HG02759 (cell line): ENCODE results near the gene KRTAP17-1.
A peak's percentile ranks its signal among the peaks of the same experiment; 100 is the strongest.

Experiments used
- ATAC-seq: cut with Tn5 transposase; IDR thresholded peaks from one replicate; pipeline ENCODE4 v1.9.1; 2021; ENCODE audit warnings: mild to moderate bottlenecking, moderate library complexity; ENCODE audit not compliant: unreplicated experiment

Gene KRTAP17-1

DNA sequence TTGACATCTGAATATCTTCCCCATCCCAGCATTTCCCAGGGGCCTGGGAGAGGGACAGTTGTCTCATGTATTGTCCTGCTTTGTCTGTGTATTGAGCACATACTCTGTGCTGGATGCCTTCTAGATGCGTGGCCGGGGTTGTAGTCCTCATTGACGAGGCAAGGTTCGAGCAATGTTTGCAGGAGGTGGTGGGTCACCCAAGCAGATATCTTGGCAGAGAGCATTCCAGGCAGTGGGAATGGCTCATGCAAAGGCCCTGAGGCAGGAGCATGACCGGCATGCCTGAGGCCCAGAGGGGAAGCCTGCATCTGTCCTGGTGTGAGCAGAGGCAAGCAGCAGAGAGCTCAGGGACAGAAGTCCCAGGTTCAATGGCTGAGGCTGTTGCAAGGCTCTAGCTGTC lies 17.6 kb upstream of the KRTAP17-1 start:
- ATAC-seq, result no peak

DNA sequence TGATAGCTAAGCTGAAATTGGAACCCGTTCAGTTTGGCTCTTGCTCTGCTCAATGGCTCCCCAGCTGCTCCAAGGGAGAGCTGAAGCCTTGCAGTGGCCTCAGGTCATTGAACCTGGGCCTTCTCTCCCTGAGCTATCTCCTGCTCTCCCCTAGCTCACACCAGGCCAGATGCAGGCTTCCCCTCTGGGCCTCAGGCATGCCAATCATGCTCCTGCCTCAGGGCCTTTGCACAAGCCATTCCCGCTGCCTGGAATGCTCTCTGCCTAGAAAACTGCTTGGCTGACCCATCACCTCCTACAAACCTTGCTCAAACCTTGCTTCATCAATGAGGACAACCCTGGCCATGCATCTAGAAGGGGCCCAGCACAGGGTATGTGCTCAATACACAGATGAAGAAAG lies 16.7 kb upstream of the KRTAP17-1 start:
- ATAC-seq, result no peak

DNA sequence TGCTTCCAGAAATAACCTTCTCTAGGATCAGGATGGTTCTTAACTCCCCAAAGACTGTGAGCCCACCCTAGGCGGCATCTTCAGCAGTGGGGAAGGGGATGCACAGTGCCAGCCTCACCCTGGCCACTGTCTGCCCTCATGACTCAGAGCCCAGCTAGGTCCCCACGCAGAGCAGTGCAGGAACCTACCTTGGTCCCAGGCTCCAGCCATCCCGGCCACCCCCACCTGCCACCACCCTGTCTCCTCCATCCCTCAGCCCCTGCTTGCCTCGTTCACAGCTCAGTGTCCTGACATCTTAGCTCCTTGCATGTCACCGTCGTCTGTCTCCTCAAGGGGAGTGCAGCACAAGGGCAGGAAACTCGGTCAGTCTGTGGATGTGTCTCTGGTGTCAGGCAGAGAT lies 16.1 kb upstream of the KRTAP17-1 start:
- ATAC-seq, result no peak

DNA sequence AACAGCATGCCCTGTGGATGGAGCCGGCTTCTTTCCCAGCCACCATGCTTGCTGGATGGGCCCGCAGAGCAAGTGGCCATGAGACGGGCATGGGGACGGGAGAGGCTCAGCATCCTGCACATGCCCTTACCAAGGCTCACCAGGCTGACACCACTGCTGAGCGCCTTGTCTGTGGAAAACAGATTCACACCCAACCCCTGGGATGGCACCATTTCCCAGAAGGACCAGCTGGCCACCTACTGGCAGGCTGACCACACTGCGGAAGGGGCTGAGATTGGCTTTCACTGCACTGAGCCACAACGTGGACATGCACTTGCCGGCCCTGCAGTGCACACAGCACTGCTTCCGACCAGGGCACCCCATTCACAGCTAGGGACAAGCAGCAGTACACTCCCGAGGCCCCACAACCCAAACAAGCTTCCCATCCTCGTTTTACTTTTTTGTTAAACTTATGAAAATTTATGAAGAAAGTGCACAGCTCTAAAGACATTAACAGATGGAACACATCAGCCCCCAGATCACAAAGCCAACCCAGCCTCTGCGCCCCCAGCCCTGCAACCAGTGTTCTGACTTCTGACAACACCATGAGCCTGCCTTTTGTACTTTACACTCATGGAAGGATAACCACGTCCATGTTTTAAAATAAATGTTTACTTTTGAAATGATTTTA lies 13.9 kb upstream of the KRTAP17-1 start:
- ATAC-seq, result no peak

- ATAC-seq, result no peak
Observed at GRCh38 chr17:41328207-41328606, 12.7 kb upstream of the KRTAP17-1 start.

GRCh38 chr17:41327411-41328120 lies 12.1 kb upstream of the KRTAP17-1 start:
- ATAC-seq, result no peak

DNA sequence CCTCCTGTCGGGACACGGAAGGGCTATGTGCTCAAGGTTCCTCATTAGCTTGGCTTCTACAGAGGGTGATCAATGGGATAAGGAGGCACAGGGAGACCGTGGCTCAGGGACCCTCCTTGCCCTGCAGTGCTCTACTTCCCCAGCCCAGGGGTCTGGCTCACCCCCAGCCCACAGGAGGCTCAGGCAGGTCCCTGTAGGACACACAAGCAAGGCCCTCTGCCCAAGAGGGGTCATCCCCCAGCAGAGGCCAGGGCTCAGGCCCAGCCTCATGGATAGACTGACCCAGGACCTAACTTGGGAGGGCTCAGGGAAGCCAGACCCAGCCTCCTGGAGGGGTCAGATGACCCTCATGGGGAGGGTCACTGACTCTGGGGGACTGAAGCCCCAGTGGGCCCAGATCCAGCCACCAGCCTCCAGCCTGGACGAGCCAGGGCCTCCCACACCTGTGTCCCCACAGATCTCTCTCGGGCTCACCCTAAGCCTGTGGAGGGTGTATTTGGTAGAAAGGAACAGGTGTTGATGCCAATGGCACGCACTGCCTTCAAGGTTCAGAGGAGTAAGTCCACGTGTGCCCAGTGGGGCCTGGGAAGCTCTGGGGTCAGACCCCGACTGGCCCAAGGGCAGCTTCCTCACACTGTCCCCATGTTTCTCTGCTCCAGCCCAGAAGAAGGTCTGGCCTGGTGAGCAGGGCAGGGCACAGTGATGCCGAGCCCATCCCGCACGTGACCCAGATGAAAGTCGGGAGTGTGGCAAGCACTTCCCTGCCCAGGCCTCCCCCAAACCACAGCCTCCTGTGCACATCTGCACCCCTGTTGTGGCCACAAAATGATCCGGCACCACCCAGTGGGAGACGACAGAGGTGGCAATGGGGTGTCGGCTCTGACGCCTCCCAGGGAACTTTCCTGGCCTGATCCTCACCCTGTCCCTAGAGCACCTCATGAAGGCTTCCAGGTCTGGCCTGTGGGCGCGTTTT lies 10.9 kb upstream of the KRTAP17-1 start:
- ATAC-seq, result no peak

DNA sequence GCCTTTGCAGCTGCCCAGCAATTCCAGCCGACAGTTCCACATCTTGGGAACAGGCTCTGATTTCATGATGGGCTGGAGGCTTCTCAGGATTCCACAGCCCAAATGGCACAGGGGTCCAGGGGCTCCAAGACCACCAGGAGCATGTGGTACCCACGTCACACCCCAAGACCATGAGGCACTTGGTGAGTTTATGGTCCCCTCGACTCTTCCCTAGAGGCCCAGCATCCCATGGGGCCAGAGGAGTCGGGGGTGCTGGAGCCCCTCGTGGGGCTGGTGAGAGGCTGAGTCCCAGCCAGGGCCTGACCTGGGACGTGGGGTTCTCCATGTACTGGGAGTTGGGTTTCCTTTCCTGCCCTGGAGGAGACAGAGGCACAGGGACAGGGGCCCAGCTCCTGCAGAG lies 10.1 kb upstream of the KRTAP17-1 start:
- ATAC-seq, result no peak

- ATAC-seq, result no peak
Observed at GRCh38 chr17:41325126-41325525, 9.6 kb upstream of the KRTAP17-1 start.

- ATAC-seq, result no peak
Observed at GRCh38 chr17:41324180-41325075, 8.9 kb upstream of the KRTAP17-1 start.

- ATAC-seq, result no peak
Observed at GRCh38 chr17:41322903-41323895, 7.7 kb upstream of the KRTAP17-1 start.

- ATAC-seq, result no peak
Observed at GRCh38 chr17:41322094-41322902, 6.8 kb upstream of the KRTAP17-1 start.

DNA sequence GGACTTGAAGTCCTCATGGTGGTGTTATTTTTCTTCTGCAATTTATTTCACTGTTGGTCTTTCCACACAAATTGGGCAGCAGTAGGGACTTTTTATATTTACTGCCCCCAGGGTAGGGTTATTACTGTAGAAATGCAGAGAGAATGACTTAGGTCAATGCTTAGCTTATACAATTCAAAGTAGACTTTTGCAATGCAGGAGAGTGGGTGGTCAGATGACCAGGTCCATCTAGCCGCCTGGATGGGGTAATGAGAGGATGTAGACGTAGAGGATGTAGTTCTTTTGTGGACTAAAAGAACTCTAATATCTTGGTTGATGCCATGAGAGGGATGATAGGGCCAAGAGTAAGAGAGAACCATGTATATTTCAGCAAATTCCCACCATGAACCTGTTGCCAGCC lies 2.7 kb upstream of the KRTAP17-1 start:
- ATAC-seq, result no peak

- no peak for ATAC-seq
Observed at GRCh38 chr17:41315814-41316445, 420 bp upstream of the KRTAP17-1 start.

- no peak for ATAC-seq
Observed at GRCh38 chr17:41311111-41311510, 4.4 kb downstream of the KRTAP17-1 start.

GRCh38 chr17:41308918-41309359 lies 6.6 kb downstream of the KRTAP17-1 start, which contains the start of gene KRTAP16-1:
KRTAP16-1 (minus strand) TSS chr17:41309309; CDS start chr17:41309253, 56 bp downstream.
- ATAC-seq, result peak; percentile 30

- peak; percentile 60 for ATAC-seq
Observed at GRCh38 chr17:41308251-41308917, 7.1 kb downstream of the KRTAP17-1 start.
